ENCODE measurements around the gene ITFG2. TPM values are rescaled to one million over a fixed set of nuclear protein-coding genes. Genes with fewer than 3 reads are reported as not detected.

Gene ITFG2
- total RNA-seq, 1 experiment from 2014 or later: 23.9 TPM

- POLR2A ChIA-PET: no interaction called here
- Mint-ChIP-seq H3K4me3 (no peak overlapping the region), H3K4me1 (peaks cover 20% of the 10 kb centered on the region), H3K27me3 (ENCODE audit: low read depth) (no peaks in the 10 kb centered on the region), H3K27ac (no peak overlapping the region), H3K9me3 (no peaks in the 10 kb centered on the region), H3K36me3 (peaks cover 55% of the 10 kb centered on the region)
- no peak for DNase-seq (ENCODE audit: low spot score)
- CTCF ChIA-PET: interaction anchor here (0.7 to 2.0 kb wide), 4 partner anchors 26 to 137 kb away, joined by 3 to 7 read pairs (median 5); no protein-coding TSS in a partner anchor
- ATAC-seq: no peak; the same call in 1 of the 2 replicates
- TF ChIP-seq TCF7 (CRISPR knock-in tag; IDR thresholded peaks at IDR 0.05; ENCODE audit: low read depth) (no peak), FOXJ3 (CRISPR knock-in tag; IDR thresholded peaks at IDR 0.05; ENCODE audit: borderline replicate concordance) (no peak), ZNF219 (CRISPR knock-in tag; IDR thresholded peaks at IDR 0.05; ENCODE audit: borderline replicate concordance) (no peak), ZNF532 (CRISPR knock-in tag; IDR thresholded peaks at IDR 0.05; ENCODE audit: borderline replicate concordance) (no peak), MXD4 (CRISPR knock-in tag; IDR thresholded peaks at IDR 0.05; ENCODE audit: borderline replicate concordance) (no peak)
- TF ChIP-seq, protein P1, sequence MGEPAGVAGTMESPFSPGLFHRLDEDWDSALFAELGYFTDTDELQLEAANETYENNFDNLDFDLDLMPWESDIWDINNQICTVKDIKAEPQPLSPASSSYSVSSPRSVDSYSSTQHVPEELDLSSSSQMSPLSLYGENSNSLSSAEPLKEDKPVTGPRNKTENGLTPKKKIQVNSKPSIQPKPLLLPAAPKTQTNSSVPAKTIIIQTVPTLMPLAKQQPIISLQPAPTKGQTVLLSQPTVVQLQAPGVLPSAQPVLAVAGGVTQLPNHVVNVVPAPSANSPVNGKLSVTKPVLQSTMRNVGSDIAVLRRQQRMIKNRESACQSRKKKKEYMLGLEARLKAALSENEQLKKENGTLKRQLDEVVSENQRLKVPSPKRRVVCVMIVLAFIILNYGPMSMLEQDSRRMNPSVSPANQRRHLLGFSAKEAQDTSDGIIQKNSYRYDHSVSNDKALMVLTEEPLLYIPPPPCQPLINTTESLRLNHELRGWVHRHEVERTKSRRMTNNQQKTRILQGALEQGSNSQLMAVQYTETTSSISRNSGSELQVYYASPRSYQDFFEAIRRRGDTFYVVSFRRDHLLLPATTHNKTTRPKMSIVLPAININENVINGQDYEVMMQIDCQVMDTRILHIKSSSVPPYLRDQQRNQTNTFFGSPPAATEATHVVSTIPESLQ (CRISPR knock-in tag; IDR thresholded peaks at IDR 0.05): no peak
These were observed 7.3 kb downstream of the ITFG2 start for GRCh38 chr12:2819810-2820209.

DNA sequence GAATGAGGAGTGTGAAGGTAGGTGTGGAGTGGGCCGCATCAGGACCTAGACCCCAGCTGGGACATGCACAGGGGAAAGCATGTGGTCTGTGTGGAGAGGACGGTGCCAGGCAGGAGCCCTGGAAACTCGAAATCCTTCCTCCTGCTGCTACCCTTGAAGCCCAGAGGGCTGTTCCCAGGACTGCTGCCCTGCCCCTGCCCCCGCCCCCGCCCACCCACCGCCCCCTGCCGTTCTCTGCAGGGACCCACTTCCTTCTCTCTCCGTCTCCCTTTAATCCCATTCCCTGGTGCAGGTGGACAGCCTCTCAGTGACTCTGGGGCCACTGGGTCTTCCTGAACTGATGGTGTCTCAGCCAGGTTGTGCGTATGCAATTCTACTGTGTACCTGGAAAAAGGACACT, 8.0 kb downstream of the ITFG2 start:
- no peaks in the 10 kb centered on the region for H3K27me3 Mint-ChIP-seq (ENCODE audit: low read depth)
- peaks cover 26% of the 10 kb centered on the region for H3K4me1 Mint-ChIP-seq
- no peaks in the 10 kb centered on the region for H3K9me3 Mint-ChIP-seq
- H3K4me3 Mint-ChIP-seq: no peak overlapping the region
- no peak overlapping the region for H3K27ac Mint-ChIP-seq
- POLR2A ChIA-PET: no interaction called here
- H3K36me3 Mint-ChIP-seq: peaks cover 61% of the 10 kb centered on the region
- CTCF ChIA-PET: interaction anchor here (1.1 to 2.0 kb wide), 3 partner anchors 25 to 124 kb away, joined by 4 to 7 read pairs (median 6); no protein-coding TSS in a partner anchor
- DNase-seq (ENCODE audit: low spot score) (no peak), ATAC-seq (no peak; the same call in 1 of the 2 replicates)
- TF ChIP-seq OVOL2 (CRISPR knock-in tag; IDR thresholded peaks at IDR 0.05; ENCODE audit: borderline replicate concordance) (no peak), HMGA2 (CRISPR knock-in tag; IDR thresholded peaks at IDR 0.05) (no peak), USF2 (CRISPR knock-in tag; IDR thresholded peaks at IDR 0.05) (no peak), ZNF317 (CRISPR knock-in tag; IDR thresholded peaks at IDR 0.05; ENCODE audit: borderline replicate concordance, low read depth) (no peak), GABPB1 (CRISPR knock-in tag; IDR thresholded peaks at IDR 0.05) (no peak), PREB (CRISPR knock-in tag; IDR thresholded peaks at IDR 0.05; ENCODE audit: borderline replicate concordance) (no peak), ZBTB21 (CRISPR knock-in tag; IDR thresholded peaks at IDR 0.05; ENCODE audit: borderline replicate concordance) (no peak), FOXK1 (CRISPR knock-in tag; IDR thresholded peaks at IDR 0.05) (no peak), ELF4 (CRISPR knock-in tag; IDR thresholded peaks at IDR 0.05; ENCODE audit: low read depth) (no peak), TEAD1 (CRISPR knock-in tag; IDR thresholded peaks at IDR 0.05) (no peak), RORB (CRISPR knock-in tag; IDR thresholded peaks at IDR 0.05) (no peak)
- TF ChIP-seq, protein P2, sequence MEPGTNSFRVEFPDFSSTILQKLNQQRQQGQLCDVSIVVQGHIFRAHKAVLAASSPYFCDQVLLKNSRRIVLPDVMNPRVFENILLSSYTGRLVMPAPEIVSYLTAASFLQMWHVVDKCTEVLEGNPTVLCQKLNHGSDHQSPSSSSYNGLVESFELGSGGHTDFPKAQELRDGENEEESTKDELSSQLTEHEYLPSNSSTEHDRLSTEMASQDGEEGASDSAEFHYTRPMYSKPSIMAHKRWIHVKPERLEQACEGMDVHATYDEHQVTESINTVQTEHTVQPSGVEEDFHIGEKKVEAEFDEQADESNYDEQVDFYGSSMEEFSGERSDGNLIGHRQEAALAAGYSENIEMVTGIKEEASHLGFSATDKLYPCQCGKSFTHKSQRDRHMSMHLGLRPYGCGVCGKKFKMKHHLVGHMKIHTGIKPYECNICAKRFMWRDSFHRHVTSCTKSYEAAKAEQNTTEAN (CRISPR knock-in tag; IDR thresholded peaks at IDR 0.05): no peak
- TF ChIP-seq, protein P1 (CRISPR knock-in tag; IDR thresholded peaks at IDR 0.05): no peak
- TF ChIP-seq, protein P3, sequence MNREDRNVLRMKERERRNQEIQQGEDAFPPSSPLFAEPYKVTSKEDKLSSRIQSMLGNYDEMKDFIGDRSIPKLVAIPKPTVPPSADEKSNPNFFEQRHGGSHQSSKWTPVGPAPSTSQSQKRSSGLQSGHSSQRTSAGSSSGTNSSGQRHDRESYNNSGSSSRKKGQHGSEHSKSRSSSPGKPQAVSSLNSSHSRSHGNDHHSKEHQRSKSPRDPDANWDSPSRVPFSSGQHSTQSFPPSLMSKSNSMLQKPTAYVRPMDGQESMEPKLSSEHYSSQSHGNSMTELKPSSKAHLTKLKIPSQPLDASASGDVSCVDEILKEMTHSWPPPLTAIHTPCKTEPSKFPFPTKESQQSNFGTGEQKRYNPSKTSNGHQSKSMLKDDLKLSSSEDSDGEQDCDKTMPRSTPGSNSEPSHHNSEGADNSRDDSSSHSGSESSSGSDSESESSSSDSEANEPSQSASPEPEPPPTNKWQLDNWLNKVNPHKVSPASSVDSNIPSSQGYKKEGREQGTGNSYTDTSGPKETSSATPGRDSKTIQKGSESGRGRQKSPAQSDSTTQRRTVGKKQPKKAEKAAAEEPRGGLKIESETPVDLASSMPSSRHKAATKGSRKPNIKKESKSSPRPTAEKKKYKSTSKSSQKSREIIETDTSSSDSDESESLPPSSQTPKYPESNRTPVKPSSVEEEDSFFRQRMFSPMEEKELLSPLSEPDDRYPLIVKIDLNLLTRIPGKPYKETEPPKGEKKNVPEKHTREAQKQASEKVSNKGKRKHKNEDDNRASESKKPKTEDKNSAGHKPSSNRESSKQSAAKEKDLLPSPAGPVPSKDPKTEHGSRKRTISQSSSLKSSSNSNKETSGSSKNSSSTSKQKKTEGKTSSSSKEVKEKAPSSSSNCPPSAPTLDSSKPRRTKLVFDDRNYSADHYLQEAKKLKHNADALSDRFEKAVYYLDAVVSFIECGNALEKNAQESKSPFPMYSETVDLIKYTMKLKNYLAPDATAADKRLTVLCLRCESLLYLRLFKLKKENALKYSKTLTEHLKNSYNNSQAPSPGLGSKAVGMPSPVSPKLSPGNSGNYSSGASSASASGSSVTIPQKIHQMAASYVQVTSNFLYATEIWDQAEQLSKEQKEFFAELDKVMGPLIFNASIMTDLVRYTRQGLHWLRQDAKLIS (CRISPR knock-in tag; IDR thresholded peaks at IDR 0.05; ENCODE audit: borderline replicate concordance): no peak

Data from WTC11 (cell line).